CD4-positive, alpha-beta T cell treated with Interleukin-6 at 100 ng/mL for 8 hours (primary cell): ENCODE data around the gene SOHLH2.

Source experiments
- DNase-seq: peaks from one replicate; pipeline ENCODE4 v3.0.0-alpha.2; 2020; ENCODE audit warnings: mixed read lengths, low spot score

The SOHLH2 gene

GRCh38 chr13:36183901-36184300 is 30.5 kb downstream of the SOHLH2 start:
- DNase-seq = no peak

- no peak for DNase-seq
Measured at GRCh38 chr13:36175621-36176020, 38.7 kb downstream of the SOHLH2 start.

- DNase-seq = no peak
Measured at GRCh38 chr13:36174923-36175322, 39.4 kb downstream of the SOHLH2 start.

- no peak for DNase-seq
Measured at GRCh38 chr13:36173571-36174322, 40.6 kb downstream of the SOHLH2 start.

- DNase-seq = no peak
Measured at GRCh38 chr13:36166046-36166445, 48.3 kb downstream of the SOHLH2 start.

GRCh38 chr13:36163809-36164308 is 50.5 kb downstream of the SOHLH2 start:
- no peak for DNase-seq

- DNase-seq = no peak
Measured at GRCh38 chr13:36163286-36163685, 51.1 kb downstream of the SOHLH2 start.

- DNase-seq = no peak
Measured at GRCh38 chr13:36160297-36160696, 54.1 kb downstream of the SOHLH2 start.

- DNase-seq = no peak
Measured at GRCh38 chr13:36158611-36159010, 55.7 kb downstream of the SOHLH2 start.

- no peak for DNase-seq
Measured at GRCh38 chr13:36157480-36157879, 56.9 kb downstream of the SOHLH2 start.

GRCh38 chr13:36154567-36155291 is 59.6 kb downstream of the SOHLH2 start:
- DNase-seq = no peak

- no peak for DNase-seq
Measured at GRCh38 chr13:36151591-36151990, 62.8 kb downstream of the SOHLH2 start.

GRCh38 chr13:36148446-36148845 is 65.9 kb downstream of the SOHLH2 start:
- DNase-seq = no peak

- no peak for DNase-seq
Measured at GRCh38 chr13:36147330-36147729, 67.0 kb downstream of the SOHLH2 start.

- no peak for DNase-seq
Measured at GRCh38 chr13:36146511-36147269, 67.7 kb downstream of the SOHLH2 start.

- DNase-seq = no peak
Measured at GRCh38 chr13:36143738-36144137, 70.6 kb downstream of the SOHLH2 start.

GRCh38 chr13:36142735-36143134 is 71.6 kb downstream of the SOHLH2 start:
- no peak for DNase-seq

GRCh38 chr13:36135876-36136275 is 78.5 kb downstream of the SOHLH2 start:
- DNase-seq = no peak

- no peak for DNase-seq
Measured at GRCh38 chr13:36134632-36135031, 79.7 kb downstream of the SOHLH2 start.

GRCh38 chr13:36133950-36134626 is 80.3 kb downstream of the SOHLH2 start:
- no peak for DNase-seq

- no peak for DNase-seq
Measured at GRCh38 chr13:36132376-36132775, 82.0 kb downstream of the SOHLH2 start.

GRCh38 chr13:36131931-36132297 is 82.4 kb downstream of the SOHLH2 start:
- DNase-seq = no peak
